Endothelial cell of hepatic sinusoid (primary cell): Measurements from ENCODE around the gene LINC00237.

Experiments used
- in situ Hi-C: cut with HindIII; loops from 2 replicates; pipeline ENCODE4 v1.10.0; 2017; ENCODE audit warnings: low sequenced_read_pairs

Gene LINC00237

GRCh38 chr20:21125849-21126580, 19.9 kb upstream of the LINC00237 start, which contains the start of gene KIZ:
Gene KIZ (plus strand): TSS chr20:21126082. CDS start chr20:21126116, 34 bp downstream.
- in situ Hi-C loops: no loop called here

- in situ Hi-C loops: no loop called here
Observed at GRCh38 chr20:21125072-21125848, 19.1 kb upstream of the LINC00237 start.

- in situ Hi-C loops: no loop called here
Observed at GRCh38 chr20:21124190-21124589, 18.0 kb upstream of the LINC00237 start.

- in situ Hi-C loops: no loop called here
Observed at GRCh38 chr20:21118782-21119181, 12.6 kb upstream of the LINC00237 start.

- in situ Hi-C loops: no loop called here
Observed at GRCh38 chr20:21118138-21118537, 12.0 kb upstream of the LINC00237 start.

GRCh38 chr20:21117521-21117920, 11.4 kb upstream of the LINC00237 start:
- in situ Hi-C loops: no loop called here

- in situ Hi-C loops: no loop called here
Observed at GRCh38 chr20:21114584-21114983, 8.4 kb upstream of the LINC00237 start.

- in situ Hi-C loops: no loop called here
Observed at GRCh38 chr20:21113697-21114096, 7.5 kb upstream of the LINC00237 start.

- in situ Hi-C loops: no loop called here
Observed at GRCh38 chr20:21111416-21111815, 5.3 kb upstream of the LINC00237 start.

GRCh38 chr20:21110811-21111210, 4.7 kb upstream of the LINC00237 start:
- in situ Hi-C loops: no loop called here

- in situ Hi-C loops: no loop called here
Observed at GRCh38 chr20:21109144-21109543, 3.0 kb upstream of the LINC00237 start.

GRCh38 chr20:21105429-21106170, 558 bp downstream of the LINC00237 start:
- in situ Hi-C loops: no loop called here

- in situ Hi-C loops: no loop called here
Observed at GRCh38 chr20:21104921-21105320, 1.2 kb downstream of the LINC00237 start.

GRCh38 chr20:21104466-21104761, 1.7 kb downstream of the LINC00237 start:
- in situ Hi-C loops: no loop called here

GRCh38 chr20:21103582-21104465, 2.3 kb downstream of the LINC00237 start:
- in situ Hi-C loops: no loop called here

GRCh38 chr20:21102603-21103311, 3.4 kb downstream of the LINC00237 start:
- in situ Hi-C loops: no loop called here

GRCh38 chr20:21101932-21102575, 4.1 kb downstream of the LINC00237 start:
- in situ Hi-C loops: no loop called here

- in situ Hi-C loops: no loop called here
Observed at GRCh38 chr20:21101453-21101931, 4.7 kb downstream of the LINC00237 start.
